ENCODE results near the gene ELOVL3. TPM values are rescaled to one million over a fixed set of nuclear protein-coding genes. Genes with fewer than 3 reads are reported as not detected.
A peak's percentile ranks its signal among the peaks of the same experiment; 100 is the strongest.

ELOVL3 gene
- total and polyA plus RNA-seq, 9 of the 15 experiments (the other 6 are each of a cell fraction or from before 2014, with no cell fraction given): 0.32 to 3.3 (median 0.87) TPM

DNA sequence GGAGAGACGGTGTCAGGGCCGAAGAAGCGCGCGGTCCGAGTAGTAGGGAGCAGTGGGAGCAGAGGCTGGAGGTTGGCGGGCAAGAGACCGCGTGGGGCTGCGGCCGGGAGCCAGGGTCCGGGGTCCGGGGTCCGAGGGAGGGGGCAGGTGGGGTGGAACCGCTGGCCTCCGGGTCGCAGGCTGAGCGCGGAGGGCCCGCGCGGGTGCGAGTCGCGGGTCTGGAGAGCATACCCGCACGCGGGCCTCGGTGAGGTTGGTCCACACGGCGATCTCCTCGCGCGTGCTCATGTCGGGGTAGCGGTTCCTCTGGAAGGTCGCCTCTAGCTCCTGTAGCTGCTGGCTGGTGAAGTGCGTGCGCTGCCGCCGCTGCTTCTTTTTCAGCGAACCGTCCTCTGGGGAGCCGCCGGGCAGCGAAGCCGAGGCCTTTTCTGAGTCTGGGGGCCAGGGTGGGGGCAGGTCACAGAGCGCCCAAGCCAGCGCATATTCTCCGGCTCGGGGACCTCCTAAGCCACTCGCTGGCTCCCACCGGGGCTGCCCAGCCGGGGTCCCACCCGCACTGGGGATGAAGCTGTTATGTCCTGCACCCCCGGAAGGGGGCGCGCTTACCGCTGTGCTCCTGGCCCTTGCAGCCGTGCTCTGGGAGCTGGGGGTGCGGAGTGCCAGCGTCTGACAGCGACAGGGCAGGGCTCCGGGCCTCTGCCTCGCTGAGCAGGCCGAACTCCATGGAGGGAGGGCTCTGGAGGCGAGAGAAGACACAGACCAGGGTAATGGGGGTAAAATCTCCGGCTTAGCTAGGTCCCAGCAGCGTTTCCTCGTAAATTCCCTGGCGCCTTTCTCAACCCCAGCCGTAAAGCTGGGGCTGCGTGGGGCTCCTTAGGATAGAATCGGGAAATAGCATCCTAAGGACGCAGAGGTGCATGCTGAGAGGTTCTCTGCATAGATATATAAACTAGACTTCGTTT lies 5.5 kb downstream of the ELOVL3 start (continued):
- TF ChIP-seq MYNN (IDR thresholded peaks at IDR 0.05) (0 out of 2 replicates have a peak, but pooled peaks have one; percentile 35), MYNN (CRISPR knock-in tag; IDR thresholded peaks at IDR 0.05) (no peak), NCOR1 (IDR thresholded peaks at IDR 0.05) (no peak), MEIS2 (IDR thresholded peaks at IDR 0.05; ENCODE audit: partially characterized antibody) (no peak), SMC3 (conservative IDR thresholded peaks at IDR 0.05; ENCODE audit: insufficient read depth, low read depth, low read length) (peak; percentile 58), MAZ (CRISPR knock-in tag; conservative IDR thresholded peaks at IDR 0.05 in 1 of 2, IDR thresholded peaks at IDR 0.05 in 1 of 2) (peak; percentile 19 to 62; a peak in 3 of 4 replicates), ILF3 (IDR thresholded peaks at IDR 0.05; ENCODE audit: borderline replicate concordance) (no peak), CBFB (CRISPR knock-in tag; IDR thresholded peaks at IDR 0.05) (no peak), POLR2G (IDR thresholded peaks at IDR 0.05; ENCODE audit: low read depth, low read length) (no peak), ETS2 (tag; IDR thresholded peaks at IDR 0.05; ENCODE audit: borderline replicate concordance, poor library complexity, severe bottlenecking) (no peak)
- TF ChIP-seq, protein P1, sequence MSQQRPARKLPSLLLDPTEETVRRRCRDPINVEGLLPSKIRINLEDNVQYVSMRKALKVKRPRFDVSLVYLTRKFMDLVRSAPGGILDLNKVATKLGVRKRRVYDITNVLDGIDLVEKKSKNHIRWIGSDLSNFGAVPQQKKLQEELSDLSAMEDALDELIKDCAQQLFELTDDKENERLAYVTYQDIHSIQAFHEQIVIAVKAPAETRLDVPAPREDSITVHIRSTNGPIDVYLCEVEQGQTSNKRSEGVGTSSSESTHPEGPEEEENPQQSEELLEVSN (IDR thresholded peaks at IDR 0.05; ENCODE audit: borderline replicate concordance in 1 of 2, extremely low read depth in 1 of 2, insufficient read depth in 1 of 2, insufficient read length in 1 of 2, low read depth in 1 of 2, low read length in 1 of 2, poor library complexity in 1 of 2, severe bottlenecking in 1 of 2): peak in 1 of 2 experiments; percentile 18
- TF ChIP-seq, protein P2, sequence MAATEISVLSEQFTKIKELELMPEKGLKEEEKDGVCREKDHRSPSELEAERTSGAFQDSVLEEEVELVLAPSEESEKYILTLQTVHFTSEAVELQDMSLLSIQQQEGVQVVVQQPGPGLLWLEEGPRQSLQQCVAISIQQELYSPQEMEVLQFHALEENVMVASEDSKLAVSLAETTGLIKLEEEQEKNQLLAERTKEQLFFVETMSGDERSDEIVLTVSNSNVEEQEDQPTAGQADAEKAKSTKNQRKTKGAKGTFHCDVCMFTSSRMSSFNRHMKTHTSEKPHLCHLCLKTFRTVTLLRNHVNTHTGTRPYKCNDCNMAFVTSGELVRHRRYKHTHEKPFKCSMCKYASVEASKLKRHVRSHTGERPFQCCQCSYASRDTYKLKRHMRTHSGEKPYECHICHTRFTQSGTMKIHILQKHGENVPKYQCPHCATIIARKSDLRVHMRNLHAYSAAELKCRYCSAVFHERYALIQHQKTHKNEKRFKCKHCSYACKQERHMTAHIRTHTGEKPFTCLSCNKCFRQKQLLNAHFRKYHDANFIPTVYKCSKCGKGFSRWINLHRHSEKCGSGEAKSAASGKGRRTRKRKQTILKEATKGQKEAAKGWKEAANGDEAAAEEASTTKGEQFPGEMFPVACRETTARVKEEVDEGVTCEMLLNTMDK (IDR thresholded peaks at IDR 0.05; ENCODE audit: borderline replicate concordance, insufficient read depth, low read depth, low read length, poor library complexity, severe bottlenecking): peak; percentile 17
- TF ChIP-seq, protein P3, sequence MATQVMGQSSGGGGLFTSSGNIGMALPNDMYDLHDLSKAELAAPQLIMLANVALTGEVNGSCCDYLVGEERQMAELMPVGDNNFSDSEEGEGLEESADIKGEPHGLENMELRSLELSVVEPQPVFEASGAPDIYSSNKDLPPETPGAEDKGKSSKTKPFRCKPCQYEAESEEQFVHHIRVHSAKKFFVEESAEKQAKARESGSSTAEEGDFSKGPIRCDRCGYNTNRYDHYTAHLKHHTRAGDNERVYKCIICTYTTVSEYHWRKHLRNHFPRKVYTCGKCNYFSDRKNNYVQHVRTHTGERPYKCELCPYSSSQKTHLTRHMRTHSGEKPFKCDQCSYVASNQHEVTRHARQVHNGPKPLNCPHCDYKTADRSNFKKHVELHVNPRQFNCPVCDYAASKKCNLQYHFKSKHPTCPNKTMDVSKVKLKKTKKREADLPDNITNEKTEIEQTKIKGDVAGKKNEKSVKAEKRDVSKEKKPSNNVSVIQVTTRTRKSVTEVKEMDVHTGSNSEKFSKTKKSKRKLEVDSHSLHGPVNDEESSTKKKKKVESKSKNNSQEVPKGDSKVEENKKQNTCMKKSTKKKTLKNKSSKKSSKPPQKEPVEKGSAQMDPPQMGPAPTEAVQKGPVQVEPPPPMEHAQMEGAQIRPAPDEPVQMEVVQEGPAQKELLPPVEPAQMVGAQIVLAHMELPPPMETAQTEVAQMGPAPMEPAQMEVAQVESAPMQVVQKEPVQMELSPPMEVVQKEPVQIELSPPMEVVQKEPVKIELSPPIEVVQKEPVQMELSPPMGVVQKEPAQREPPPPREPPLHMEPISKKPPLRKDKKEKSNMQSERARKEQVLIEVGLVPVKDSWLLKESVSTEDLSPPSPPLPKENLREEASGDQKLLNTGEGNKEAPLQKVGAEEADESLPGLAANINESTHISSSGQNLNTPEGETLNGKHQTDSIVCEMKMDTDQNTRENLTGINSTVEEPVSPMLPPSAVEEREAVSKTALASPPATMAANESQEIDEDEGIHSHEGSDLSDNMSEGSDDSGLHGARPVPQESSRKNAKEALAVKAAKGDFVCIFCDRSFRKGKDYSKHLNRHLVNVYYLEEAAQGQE (IDR thresholded peaks at IDR 0.05; ENCODE audit: borderline replicate concordance): peak; percentile 46; the same call in 1 of the 2 replicates
- TF ChIP-seq, protein P3 (CRISPR knock-in tag; IDR thresholded peaks at IDR 0.05; ENCODE audit: low read depth): no peak

Data from K562 (cell line).